Measurements from ENCODE around the gene RPE65.
"Not testable (repeated sequence)": the region's sequence is repeated elsewhere in the genome, so short reads cannot be mapped to it uniquely, and the experiment has no call there.

RPE65 gene

GRCh38 chr1:68453060-68453670 lies 3.4 kb upstream of the RPE65 start:
- DNase-seq (ENCODE audit: low spot score), result no peak

GRCh38 chr1:68448365-68448764 lies 1.4 kb downstream of the RPE65 start:
- DNase-seq (ENCODE audit: low spot score), result no peak

GRCh38 chr1:68445709-68446108 lies 4.0 kb downstream of the RPE65 start:
- no peak for DNase-seq (ENCODE audit: low spot score)

- peak; percentile 15 for DNase-seq (ENCODE audit: low spot score)
Observed at GRCh38 chr1:68442822-68443556, 6.8 kb downstream of the RPE65 start.

GRCh38 chr1:68442006-68442405 lies 7.7 kb downstream of the RPE65 start:
- no peak for DNase-seq (ENCODE audit: low spot score)

- no peak for DNase-seq (ENCODE audit: low spot score)
Observed at GRCh38 chr1:68438310-68438709, 11.4 kb downstream of the RPE65 start.

- DNase-seq (ENCODE audit: low spot score), result no peak
Observed at GRCh38 chr1:68433395-68433794, 16.4 kb downstream of the RPE65 start.

- DNase-seq (ENCODE audit: low spot score), result no peak
Observed at GRCh38 chr1:68431076-68431475, 18.7 kb downstream of the RPE65 start.

GRCh38 chr1:68429233-68429808 lies 20.4 kb downstream of the RPE65 start:
- DNase-seq (ENCODE audit: low spot score), result no peak

GRCh38 chr1:68426594-68426993 lies 23.2 kb downstream of the RPE65 start:
- DNase-seq (ENCODE audit: low spot score), result no peak

GRCh38 chr1:68421350-68421749 lies 28.4 kb downstream of the RPE65 start:
- peak; percentile 84 for DNase-seq (ENCODE audit: low spot score)

- no peak for DNase-seq (ENCODE audit: low spot score)
Observed at GRCh38 chr1:68409426-68409825, 40.3 kb downstream of the RPE65 start.

- no peak for DNase-seq (ENCODE audit: low spot score)
Observed at GRCh38 chr1:68401506-68401905, 48.2 kb downstream of the RPE65 start.

GRCh38 chr1:68395575-68395974 lies 54.2 kb downstream of the RPE65 start:
- DNase-seq (ENCODE audit: low spot score), result not testable (repeated sequence)

- DNase-seq (ENCODE audit: low spot score), result not testable (repeated sequence)
Observed at GRCh38 chr1:68392474-68392873, 57.3 kb downstream of the RPE65 start.

GRCh38 chr1:68385798-68386524 lies 63.8 kb downstream of the RPE65 start:
- not testable (repeated sequence) for DNase-seq (ENCODE audit: low spot score)

GRCh38 chr1:68384872-68385411 lies 64.8 kb downstream of the RPE65 start:
- DNase-seq (ENCODE audit: low spot score), result no peak

- no peak for DNase-seq (ENCODE audit: low spot score)
Observed at GRCh38 chr1:68384321-68384813, 65.4 kb downstream of the RPE65 start.

- no peak for DNase-seq (ENCODE audit: low spot score)
Observed at GRCh38 chr1:68383092-68383491, 66.7 kb downstream of the RPE65 start.

- DNase-seq (ENCODE audit: low spot score), result no peak
Observed at GRCh38 chr1:68379085-68379478, 70.7 kb downstream of the RPE65 start.
